DND-41 (cell line): ENCODE results near the gene RNASEL.

ENCODE experiments used
- EZH2 ChIP-seq: IDR thresholded peaks from 3 replicates; pipeline ENCODE4 v1.6.1; 2012; ENCODE audit warnings: borderline replicate concordance, low read depth, mild to moderate bottlenecking, moderate library complexity, low read length, inconsistent platforms; ENCODE audit not compliant: severe bottlenecking
- TF ChIP-seq, protein P1 (sequence below): IDR thresholded peaks from 2 replicates; pipeline ENCODE4 v1.5.1; 2012; ENCODE audit warnings: borderline replicate concordance, low read length, moderate library complexity, mild to moderate bottlenecking; ENCODE audit not compliant: poor library complexity, severe bottlenecking; ENCODE audit errors: extremely low read depth

DNA sequence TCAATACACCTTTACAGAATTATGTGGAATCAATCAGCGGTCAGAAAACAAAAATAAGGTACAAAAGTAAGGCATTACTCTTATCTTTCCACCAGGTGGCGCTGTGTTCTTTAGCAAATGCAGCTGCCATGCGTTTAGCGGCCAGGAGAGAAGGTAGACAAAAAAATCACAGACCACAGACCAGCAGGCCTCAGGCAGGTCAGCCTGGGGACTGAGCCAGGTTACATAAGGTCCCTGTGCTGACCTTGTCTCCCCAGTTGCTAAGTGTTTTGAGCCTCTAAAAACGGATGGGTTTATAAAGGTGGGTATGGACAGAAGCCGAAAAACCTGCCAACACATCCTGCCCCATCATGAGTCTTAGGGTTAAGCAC, 12.3 kb upstream of the RNASEL start:
- TF ChIP-seq, protein P1, sequence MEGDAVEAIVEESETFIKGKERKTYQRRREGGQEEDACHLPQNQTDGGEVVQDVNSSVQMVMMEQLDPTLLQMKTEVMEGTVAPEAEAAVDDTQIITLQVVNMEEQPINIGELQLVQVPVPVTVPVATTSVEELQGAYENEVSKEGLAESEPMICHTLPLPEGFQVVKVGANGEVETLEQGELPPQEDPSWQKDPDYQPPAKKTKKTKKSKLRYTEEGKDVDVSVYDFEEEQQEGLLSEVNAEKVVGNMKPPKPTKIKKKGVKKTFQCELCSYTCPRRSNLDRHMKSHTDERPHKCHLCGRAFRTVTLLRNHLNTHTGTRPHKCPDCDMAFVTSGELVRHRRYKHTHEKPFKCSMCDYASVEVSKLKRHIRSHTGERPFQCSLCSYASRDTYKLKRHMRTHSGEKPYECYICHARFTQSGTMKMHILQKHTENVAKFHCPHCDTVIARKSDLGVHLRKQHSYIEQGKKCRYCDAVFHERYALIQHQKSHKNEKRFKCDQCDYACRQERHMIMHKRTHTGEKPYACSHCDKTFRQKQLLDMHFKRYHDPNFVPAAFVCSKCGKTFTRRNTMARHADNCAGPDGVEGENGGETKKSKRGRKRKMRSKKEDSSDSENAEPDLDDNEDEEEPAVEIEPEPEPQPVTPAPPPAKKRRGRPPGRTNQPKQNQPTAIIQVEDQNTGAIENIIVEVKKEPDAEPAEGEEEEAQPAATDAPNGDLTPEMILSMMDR, result peak; percentile 86
- TF ChIP-seq EZH2, result no peak
